Body of pancreas (tissue), 4 donors: ENCODE data around the gene ALOX5AP.

ENCODE experiments used
- POLR2A ChIP-seq, 3 donors: fragments of 450-650 bp; IDR thresholded peaks; one replicate each; pipeline ENCODE4 v1.6.1; 2016; ENCODE audit warnings: antibody characterized with exemption in 3 of 3, mild to moderate bottlenecking in 2 of 3
- TF ChIP-seq, protein P1 (sequence below), 7 experiments: fragments of 450-650 bp in 4 of 7; fragments of 200-600 bp in 3 of 7; sonication (generic) in 3 of 7; IDR thresholded peaks; one replicate each; pipeline ENCODE4 v1.5.1; 2016 to 2019; ENCODE audit warnings: antibody characterized with exemption in 7 of 7

DNA sequence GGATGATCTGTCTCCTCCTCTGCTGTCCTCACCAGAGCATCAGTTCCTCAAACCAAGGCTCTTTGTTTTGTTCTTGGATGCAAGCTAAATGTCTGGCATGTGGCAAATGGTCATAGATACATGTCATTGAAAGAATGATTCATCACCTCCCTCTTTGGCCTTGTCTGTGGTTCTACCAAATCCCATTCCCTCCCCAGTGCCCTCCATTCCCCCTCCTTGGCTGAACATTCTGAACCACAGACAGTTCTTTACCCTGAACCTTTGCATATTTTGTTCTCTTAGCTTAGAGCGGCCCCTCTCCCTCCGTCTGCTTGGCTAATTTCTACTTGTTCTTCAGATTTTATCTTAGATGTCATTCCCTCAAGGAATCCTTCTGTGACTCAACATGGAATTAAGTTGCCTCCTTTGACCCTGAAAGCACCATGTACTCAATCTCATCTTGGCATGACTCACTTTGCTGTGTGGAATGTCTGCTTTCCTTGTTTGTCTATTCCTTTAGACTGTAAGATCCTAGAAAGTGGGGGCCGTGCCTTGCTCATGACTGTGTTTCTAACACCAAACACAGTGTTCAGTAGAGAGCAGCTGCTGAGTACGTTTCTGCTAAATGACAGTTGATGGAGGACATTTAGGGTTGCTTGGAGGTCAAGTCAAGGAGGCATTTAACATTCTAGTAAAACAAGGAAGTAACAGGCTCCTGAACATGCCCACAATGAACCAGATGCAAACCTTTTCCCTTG is 8.1 kb downstream of the ALOX5AP start:
- TF ChIP-seq, protein P1, sequence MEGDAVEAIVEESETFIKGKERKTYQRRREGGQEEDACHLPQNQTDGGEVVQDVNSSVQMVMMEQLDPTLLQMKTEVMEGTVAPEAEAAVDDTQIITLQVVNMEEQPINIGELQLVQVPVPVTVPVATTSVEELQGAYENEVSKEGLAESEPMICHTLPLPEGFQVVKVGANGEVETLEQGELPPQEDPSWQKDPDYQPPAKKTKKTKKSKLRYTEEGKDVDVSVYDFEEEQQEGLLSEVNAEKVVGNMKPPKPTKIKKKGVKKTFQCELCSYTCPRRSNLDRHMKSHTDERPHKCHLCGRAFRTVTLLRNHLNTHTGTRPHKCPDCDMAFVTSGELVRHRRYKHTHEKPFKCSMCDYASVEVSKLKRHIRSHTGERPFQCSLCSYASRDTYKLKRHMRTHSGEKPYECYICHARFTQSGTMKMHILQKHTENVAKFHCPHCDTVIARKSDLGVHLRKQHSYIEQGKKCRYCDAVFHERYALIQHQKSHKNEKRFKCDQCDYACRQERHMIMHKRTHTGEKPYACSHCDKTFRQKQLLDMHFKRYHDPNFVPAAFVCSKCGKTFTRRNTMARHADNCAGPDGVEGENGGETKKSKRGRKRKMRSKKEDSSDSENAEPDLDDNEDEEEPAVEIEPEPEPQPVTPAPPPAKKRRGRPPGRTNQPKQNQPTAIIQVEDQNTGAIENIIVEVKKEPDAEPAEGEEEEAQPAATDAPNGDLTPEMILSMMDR (IDR thresholded peaks at IDR 0.05) = no peak
- no peak for TF ChIP-seq POLR2A (IDR thresholded peaks at IDR 0.05)
